Right renal cortex interstitium (tissue), 3 donors: ENCODE measurements around the gene UBTD1. TPM values are rescaled to one million over a fixed set of nuclear protein-coding genes. Genes with fewer than 3 reads are reported as not detected.
"Not testable (repeated sequence)": the region's sequence is repeated elsewhere in the genome, so short reads cannot be mapped to it uniquely, and the experiment has no call there.

ENCODE experiments used
- DNase-seq, 3 donors: peaks; one replicate each; pipeline ENCODE4 v3.0.0-alpha.2; 2013; ENCODE audit warnings: low read depth in 3 of 3, low spot score in 2 of 3
- polyA plus RNA-seq, 3 donors: library from polyadenylated mRNA; unstranded; fragments of 120-200 nt; gene quantifications; one replicate each; pipeline ENCODE4 v1.2.1, GENCODE V29; 2013; ENCODE audit not compliant: insufficient read length in 3 of 3

Gene UBTD1
- polyA plus RNA-seq, 3 donors = 6.6 to 8.8 (median 7.0) TPM

- not testable (repeated sequence) for DNase-seq
Measured at GRCh38 chr10:97554336-97554735, 55.6 kb downstream of the UBTD1 start.

- not testable (repeated sequence) for DNase-seq
Measured at GRCh38 chr10:97555541-97555940, 56.8 kb downstream of the UBTD1 start.

DNA sequence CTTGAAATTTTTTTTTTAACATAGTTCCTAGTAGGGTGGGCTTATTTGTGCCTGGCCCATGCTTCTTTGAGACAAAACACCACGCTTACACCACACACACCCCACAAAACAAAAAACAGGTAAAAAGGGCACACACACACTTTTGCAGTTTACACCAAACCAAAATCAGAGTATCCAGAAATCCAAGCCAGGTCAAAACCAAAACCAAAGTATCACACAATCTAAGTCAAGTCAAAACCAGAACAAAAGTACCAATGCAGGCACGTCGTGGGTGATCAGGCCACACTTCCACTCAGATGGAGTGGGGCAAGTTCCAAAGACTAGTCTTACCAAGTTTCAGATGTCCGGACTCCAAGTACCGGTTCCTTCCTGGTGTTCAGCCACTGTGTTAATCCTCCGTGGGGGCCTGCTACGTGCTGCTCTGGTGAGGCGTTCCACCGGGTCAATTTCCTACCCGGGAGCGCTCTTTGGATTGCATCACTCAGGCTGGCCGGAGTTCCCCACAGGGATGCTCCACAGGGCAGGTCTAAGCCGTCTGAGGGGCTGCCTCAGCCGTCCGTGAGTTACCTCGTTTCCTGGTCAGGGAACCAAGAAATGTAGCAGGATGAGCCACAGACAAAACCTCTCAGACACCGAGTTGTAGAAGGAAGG is 62.1 kb downstream of the UBTD1 start:
- not testable (repeated sequence) for DNase-seq

GRCh38 chr10:97561386-97562077 is 62.8 kb downstream of the UBTD1 start:
- DNase-seq = not testable (repeated sequence)

DNA sequence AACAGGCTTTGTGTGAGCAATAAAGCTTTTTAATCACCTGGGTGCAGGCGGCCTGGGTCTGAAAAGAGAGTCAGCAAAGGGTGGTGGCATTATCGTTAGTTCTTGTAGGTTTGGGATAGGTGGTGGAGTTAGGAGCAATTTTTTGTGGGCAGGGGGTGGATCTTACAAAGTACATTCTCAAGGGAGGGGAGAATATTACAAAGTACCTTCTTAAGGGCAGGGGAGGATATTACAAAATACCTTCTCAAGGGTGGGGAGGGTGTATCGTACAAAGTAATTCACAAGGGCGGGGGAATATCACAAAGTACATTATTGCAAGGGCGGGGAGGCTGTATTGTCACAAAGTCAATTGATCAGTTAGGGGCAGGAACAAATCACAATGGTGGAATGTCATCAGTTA is 63.6 kb downstream of the UBTD1 start:
- not testable (repeated sequence) for DNase-seq

- DNase-seq = no peak
Measured at GRCh38 chr10:97563337-97563736, 64.6 kb downstream of the UBTD1 start.

DNA sequence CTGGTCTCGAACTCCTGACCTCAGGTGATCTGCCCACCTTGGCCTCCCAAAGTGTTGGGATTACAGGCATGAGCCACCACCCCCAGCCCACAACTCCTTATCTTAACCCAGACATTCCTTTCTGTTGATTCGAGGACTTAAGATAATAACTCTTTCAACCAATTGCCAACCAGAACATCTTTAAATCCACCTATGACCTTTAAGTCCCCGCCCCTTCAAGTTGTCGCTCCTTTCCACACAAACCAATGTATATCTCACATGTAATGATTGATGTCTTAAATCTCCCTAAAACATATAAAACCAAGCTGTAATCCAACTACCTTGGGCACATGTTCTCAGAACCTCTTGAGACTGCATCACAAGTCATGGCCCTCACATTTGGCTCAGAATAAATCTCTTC is 66.1 kb downstream of the UBTD1 start:
- no peak for DNase-seq

DNA sequence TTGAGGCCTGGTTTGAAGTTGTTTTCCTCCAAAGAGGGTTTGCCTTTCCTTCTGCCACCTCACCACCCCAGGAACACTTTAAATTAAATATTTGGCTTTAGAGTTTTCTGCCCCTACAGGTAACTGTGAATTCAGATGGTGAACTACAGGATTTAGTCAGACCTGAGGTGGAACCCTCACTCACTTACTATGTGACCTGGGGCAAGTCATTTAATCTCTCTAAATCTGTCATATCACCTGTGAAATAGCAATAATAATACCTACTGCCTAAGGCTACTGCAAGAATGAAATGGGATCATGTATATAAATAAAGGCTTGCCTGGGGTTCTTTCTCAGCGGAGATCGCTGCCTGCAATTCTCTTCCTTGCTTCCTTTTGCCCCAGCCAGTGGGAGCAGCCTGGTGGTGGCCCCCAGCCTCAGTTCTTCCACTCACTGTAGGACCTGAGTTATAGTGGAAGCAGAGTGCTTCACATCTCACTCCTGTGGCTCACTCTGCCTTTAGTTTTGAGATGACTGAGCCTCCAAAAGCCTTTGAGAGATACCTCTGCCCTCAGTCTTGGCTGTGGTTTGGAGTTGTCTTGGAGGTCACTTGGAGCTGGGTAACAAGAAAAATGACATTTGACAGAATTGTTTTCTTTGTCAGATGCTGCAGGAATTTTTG is 67.7 kb downstream of the UBTD1 start:
- no peak for DNase-seq

GRCh38 chr10:97567891-97568290 is 69.2 kb downstream of the UBTD1 start:
- no peak for DNase-seq

DNA sequence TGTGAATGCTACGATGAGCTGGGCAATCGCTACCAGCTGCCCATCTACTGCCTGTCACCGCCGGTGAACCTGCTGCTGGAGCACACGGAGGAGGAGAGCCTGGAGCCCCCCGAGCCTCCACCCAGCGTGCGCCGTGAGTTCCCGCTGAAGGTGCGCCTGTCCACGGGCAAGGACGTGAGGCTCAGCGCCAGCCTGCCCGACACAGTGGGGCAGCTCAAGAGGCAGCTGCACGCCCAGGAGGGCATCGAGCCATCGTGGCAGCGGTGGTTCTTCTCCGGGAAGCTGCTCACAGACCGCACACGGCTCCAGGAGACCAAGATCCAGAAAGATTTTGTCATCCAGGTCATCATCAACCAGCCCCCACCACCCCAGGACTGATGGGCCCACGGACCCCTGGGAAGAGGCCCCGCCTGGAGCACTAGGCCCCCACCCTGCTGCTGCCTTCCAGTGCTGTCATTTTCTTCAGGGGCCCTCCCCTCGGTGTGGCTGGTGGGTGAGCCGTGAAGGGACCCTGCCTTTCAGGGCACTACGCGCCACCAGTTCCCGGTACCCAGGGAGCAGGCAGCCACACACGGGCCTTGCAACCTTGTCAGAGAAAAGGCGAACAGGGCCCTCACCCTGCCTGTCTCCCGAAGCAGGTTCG is 71.5 kb downstream of the UBTD1 start:
- no peak for DNase-seq

DNA sequence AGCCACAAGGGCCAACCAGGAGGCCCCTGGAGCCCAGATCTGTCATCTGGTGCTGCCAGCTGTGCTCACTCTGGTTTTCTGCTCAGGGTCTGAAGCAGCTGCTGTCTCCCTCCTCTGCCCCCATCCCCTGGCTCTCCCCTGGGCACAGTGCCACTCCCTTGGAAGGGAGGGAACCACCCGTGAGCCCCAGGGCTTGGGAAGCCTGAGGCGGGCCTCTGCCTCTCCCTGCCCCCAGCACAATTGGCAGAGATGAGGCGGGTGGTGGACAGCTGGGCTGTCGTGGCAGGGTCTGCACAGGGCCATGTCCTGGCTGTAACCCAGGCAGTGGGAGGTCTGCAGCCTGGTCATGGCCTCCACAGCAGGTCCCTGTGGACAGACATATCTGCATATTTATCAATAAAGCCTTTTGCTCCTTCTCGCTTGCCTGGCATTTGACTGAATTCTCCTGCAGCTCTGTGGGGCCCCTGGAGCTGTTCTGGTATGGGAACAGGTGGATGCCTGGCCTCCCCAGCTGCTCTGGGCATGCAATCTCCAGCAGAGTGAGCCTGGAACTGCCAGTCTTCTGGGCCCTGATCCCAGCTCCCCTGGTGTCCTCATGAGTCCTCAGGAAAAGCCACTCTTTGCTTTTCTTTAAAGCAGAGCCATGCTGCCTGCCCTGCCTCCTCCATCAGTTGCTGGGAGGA is 72.2 kb downstream of the UBTD1 start:
- no peak for DNase-seq

GRCh38 chr10:97571622-97572021 is 72.9 kb downstream of the UBTD1 start:
- no peak for DNase-seq

GRCh38 chr10:97572214-97572989 is 73.7 kb downstream of the UBTD1 start, which contains the start of gene ANKRD2:
Gene ANKRD2, plus strand, starts transcription at chr10:97572779. Its CDS starts 10 bp downstream, at chr10:97572789.
- no peak for DNase-seq

GRCh38 chr10:97573021-97573420 is 74.3 kb downstream of the UBTD1 start:
- no peak for DNase-seq

- DNase-seq = no peak
Measured at GRCh38 chr10:97573672-97574071, 74.9 kb downstream of the UBTD1 start.

GRCh38 chr10:97574374-97575126 is 75.8 kb downstream of the UBTD1 start:
- peak in 1 of 3 donors; percentile 62 for DNase-seq

GRCh38 chr10:97575127-97575668 is 76.5 kb downstream of the UBTD1 start:
- no peak for DNase-seq

DNA sequence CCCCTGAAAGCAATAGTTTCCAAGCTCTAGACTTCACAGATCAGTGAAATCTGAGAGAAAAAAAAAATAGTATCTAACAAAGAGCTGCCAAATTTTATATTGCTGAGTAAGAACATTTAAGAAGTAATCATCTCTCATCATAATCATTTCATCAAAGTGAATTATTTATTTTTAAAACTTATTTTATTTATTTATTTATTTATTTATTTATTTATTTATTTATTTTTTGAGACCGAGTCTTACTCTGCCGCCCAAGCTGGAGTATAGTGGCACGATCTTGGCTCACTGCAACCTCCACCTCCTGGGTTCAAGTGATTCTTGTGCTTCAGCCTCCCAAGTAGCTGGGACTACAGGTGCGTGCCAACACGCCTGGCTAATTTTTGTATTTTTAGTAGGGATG is 77.8 kb downstream of the UBTD1 start:
- not testable (repeated sequence) for DNase-seq

DNA sequence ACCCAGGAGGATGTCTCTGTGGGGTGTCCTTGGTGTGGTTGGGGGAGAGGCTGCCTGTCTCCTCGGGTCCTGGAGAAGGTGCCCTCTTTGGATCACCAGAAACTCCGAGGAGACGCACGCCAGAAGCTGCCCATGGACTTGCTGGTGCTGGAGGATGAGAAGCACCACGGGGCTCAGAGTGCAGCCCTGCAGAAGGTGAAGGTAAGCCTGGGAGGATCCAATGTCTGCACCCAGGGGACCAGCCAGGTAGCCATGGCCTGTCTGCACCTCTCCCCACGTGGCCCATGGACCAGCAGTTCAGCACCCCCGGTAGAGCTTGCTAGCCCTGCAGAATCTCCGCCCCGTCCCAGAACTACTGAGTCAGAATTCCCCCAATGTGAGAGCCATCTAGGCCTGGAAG is 79.0 kb downstream of the UBTD1 start:
- no peak for DNase-seq
